ENCODE data around the gene GRIN2A. TPM values are rescaled to one million over a fixed set of nuclear protein-coding genes. Genes with fewer than 3 reads are reported as not detected.

The GRIN2A gene
- total RNA-seq, 2 experiments from 2014 or later = not detected

DNA sequence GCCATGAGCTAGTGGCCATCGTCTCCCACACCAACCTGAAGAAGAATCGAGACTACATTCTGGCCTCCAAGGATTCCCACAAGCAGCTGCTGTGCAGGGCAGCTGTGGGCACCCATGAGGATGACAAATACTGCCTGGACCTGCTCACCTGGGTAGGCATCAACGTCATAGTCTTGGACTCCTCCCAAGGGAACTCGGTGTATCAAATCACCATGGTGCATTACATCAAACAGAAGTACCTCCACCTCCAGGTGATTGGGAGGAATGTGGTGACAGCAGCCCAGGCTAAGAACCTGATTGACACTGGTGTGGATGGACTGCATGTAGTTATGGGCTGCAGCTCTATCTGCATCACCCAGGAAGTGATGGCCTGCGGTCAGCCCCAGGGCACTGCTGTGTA lies 70.2 kb downstream of the GRIN2A start:
- no peaks in the 10 kb centered on the region for H4K20me1 ChIP-seq (ENCODE audit: insufficient read depth, low read length)
- intact Hi-C loops (cut with micrococcal nuclease; ENCODE audit: unreplicated experiment) = no loop called here
- H3K4me1 ChIP-seq (ENCODE audit: insufficient read depth, low read length, poor library complexity, severe bottlenecking) = no peaks in the 10 kb centered on the region
- ChIA-PET POLR2A (no interaction called here), CTCF (ENCODE audit: unreplicated experiment) (no interaction called here)
- H3K79me2 ChIP-seq (ENCODE audit: insufficient read depth, low read depth, low read length) = no peaks in the 10 kb centered on the region
- no peak for TF ChIP-seq EZH2phosphoT487 (IDR thresholded peaks at IDR 0.05; ENCODE audit: borderline replicate concordance, low read depth, low read length)
- TF ChIP-seq, protein P1, sequence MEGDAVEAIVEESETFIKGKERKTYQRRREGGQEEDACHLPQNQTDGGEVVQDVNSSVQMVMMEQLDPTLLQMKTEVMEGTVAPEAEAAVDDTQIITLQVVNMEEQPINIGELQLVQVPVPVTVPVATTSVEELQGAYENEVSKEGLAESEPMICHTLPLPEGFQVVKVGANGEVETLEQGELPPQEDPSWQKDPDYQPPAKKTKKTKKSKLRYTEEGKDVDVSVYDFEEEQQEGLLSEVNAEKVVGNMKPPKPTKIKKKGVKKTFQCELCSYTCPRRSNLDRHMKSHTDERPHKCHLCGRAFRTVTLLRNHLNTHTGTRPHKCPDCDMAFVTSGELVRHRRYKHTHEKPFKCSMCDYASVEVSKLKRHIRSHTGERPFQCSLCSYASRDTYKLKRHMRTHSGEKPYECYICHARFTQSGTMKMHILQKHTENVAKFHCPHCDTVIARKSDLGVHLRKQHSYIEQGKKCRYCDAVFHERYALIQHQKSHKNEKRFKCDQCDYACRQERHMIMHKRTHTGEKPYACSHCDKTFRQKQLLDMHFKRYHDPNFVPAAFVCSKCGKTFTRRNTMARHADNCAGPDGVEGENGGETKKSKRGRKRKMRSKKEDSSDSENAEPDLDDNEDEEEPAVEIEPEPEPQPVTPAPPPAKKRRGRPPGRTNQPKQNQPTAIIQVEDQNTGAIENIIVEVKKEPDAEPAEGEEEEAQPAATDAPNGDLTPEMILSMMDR (conservative IDR thresholded peaks at IDR 0.05; ENCODE audit: low read length) = no peak
- no TSS peak for BruUV-seq (replicated peaks)
- no peak overlapping the region for H3K4me2 ChIP-seq (ENCODE audit: low read length)
- H3K9me3 ChIP-seq (ENCODE audit: low read length) = no peaks in the 10 kb centered on the region
- no peak overlapping the region for H3K4me3 ChIP-seq (ENCODE audit: low read depth, low read length, poor library complexity, severe bottlenecking)
- H3K9me2 ChIP-seq (ENCODE audit: insufficient read depth, low read length) = no peaks in the 10 kb centered on the region
- H2AFZ ChIP-seq (ENCODE audit: low read length) = no peak overlapping the region
- no peaks in the 10 kb centered on the region for H3K36me3 ChIP-seq (ENCODE audit: insufficient read depth, low read length)
- DNase-seq (ENCODE audit: low spot score) = no peak
- H3K27ac ChIP-seq (ENCODE audit: low read depth, low read length, poor library complexity, severe bottlenecking) = no peak overlapping the region

DNA sequence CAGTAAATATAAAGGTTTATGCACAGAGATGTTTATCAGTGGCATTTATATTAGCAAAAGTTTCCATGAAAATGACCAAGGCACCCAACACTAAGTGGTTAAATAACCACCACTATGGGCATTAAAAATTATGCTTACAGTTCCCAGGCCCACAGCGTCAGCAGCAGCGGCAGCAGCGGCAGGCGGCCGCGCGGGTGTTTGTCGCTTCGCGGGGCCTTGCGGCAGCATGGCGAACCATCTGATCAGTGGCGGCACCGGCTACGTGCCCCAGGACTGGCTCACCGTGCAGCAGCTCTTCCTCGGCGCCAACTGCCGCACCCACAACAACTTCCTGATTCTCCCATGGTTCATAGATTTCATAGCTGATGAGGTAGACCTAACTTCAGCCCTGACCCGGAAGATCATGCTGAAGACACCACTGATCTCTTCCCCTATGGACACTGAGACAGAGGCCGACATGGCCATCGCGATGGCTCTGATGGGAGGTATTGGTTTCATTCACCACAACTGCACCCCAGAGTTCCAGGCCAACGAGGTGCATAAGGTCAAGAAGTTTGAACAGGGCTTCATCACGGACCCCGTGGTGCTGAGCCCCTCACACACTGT lies 71.0 kb downstream of the GRIN2A start:
- no peaks in the 10 kb centered on the region for H3K9me3 ChIP-seq (ENCODE audit: low read length)
- TF ChIP-seq, protein P1 (conservative IDR thresholded peaks at IDR 0.05; ENCODE audit: low read length) = no peak
- no peak for TF ChIP-seq EZH2phosphoT487 (IDR thresholded peaks at IDR 0.05; ENCODE audit: borderline replicate concordance, low read depth, low read length)
- no peak overlapping the region for H2AFZ ChIP-seq (ENCODE audit: low read length)
- H3K4me1 ChIP-seq (ENCODE audit: insufficient read depth, low read length, poor library complexity, severe bottlenecking) = no peaks in the 10 kb centered on the region
- H4K20me1 ChIP-seq (ENCODE audit: insufficient read depth, low read length) = no peaks in the 10 kb centered on the region
- H3K9me2 ChIP-seq (ENCODE audit: insufficient read depth, low read length) = no peaks in the 10 kb centered on the region
- H3K36me3 ChIP-seq (ENCODE audit: insufficient read depth, low read length) = no peaks in the 10 kb centered on the region
- H3K79me2 ChIP-seq (ENCODE audit: insufficient read depth, low read depth, low read length) = no peaks in the 10 kb centered on the region
- intact Hi-C loops (cut with micrococcal nuclease; ENCODE audit: unreplicated experiment) = no loop called here
- no peak overlapping the region for H3K4me3 ChIP-seq (ENCODE audit: low read depth, low read length, poor library complexity, severe bottlenecking)
- no TSS peak for BruUV-seq (replicated peaks)
- CTCF ChIA-PET (ENCODE audit: unreplicated experiment) = no interaction called here
- H3K27ac ChIP-seq (ENCODE audit: low read depth, low read length, poor library complexity, severe bottlenecking) = no peak overlapping the region
- DNase-seq (ENCODE audit: low spot score) = no peak
- H3K4me2 ChIP-seq (ENCODE audit: low read length) = no peak overlapping the region
- POLR2A ChIA-PET = no interaction called here

DNA sequence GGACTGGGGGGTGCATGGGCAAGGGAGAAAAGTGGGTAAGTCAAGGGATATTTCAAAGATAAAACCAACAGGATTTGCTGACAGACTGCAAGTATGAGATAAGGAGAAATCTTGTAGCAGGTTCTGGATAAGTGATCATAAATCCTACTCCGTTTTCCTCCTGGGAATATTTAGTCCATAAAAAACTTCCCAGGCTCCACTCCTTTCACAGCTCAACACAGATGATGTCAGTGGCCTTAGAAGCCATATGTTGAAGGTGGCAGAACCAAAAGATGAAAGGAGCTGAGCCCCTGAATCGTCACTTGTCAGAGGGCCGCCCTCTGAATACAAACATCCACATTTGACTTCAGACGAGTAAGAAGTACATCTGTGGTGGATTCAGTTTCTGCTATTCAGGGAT lies 71.7 kb downstream of the GRIN2A start:
- Histone ChIP-seq H3K4me2 (ENCODE audit: low read length) (no peak overlapping the region), H3K9me2 (ENCODE audit: insufficient read depth, low read length) (no peaks in the 10 kb centered on the region), H3K4me1 (ENCODE audit: insufficient read depth, low read length, poor library complexity, severe bottlenecking) (no peaks in the 10 kb centered on the region), H3K36me3 (ENCODE audit: insufficient read depth, low read length) (no peaks in the 10 kb centered on the region), H3K4me3 (ENCODE audit: low read depth, low read length, poor library complexity, severe bottlenecking) (no peak overlapping the region), H3K9me3 (ENCODE audit: low read length) (no peaks in the 10 kb centered on the region), H3K79me2 (ENCODE audit: insufficient read depth, low read depth, low read length) (no peaks in the 10 kb centered on the region), H4K20me1 (ENCODE audit: insufficient read depth, low read length) (no peaks in the 10 kb centered on the region), H3K27ac (ENCODE audit: low read depth, low read length, poor library complexity, severe bottlenecking) (no peak overlapping the region), H2AFZ (ENCODE audit: low read length) (no peak overlapping the region)
- CTCF ChIA-PET (ENCODE audit: unreplicated experiment) = no interaction called here
- POLR2A ChIA-PET = no interaction called here
- BruUV-seq (replicated peaks) = no TSS peak
- no peak for DNase-seq (ENCODE audit: low spot score)
- no peak for TF ChIP-seq EZH2phosphoT487 (IDR thresholded peaks at IDR 0.05; ENCODE audit: borderline replicate concordance, low read depth, low read length)
- TF ChIP-seq, protein P1 (conservative IDR thresholded peaks at IDR 0.05; ENCODE audit: low read length) = no peak
- intact Hi-C loops (cut with micrococcal nuclease; ENCODE audit: unreplicated experiment) = no loop called here

All from OCI-LY7 (cell line).